ENCODE data around the gene RNF168. TPM values are rescaled to one million over a fixed set of nuclear protein-coding genes. Genes with fewer than 3 reads are reported as not detected.
"Not testable (repeated sequence)": the region's sequence is repeated elsewhere in the genome, so short reads cannot be mapped to it uniquely, and the experiment has no call there.

The RNF168 gene
- total and polyA plus RNA-seq, 2 of the 4 experiments (the other 2 are of a cell fraction), result 2.5 to 15.2 TPM

GRCh38 chr3:196471551-196471950 is 32.0 kb downstream of the RNF168 start:
- in situ Hi-C loops (cut with MboI; ENCODE audit: low sequenced_read_pairs) (no loop called here), intact Hi-C loops (cut with micrococcal nuclease) (no loop called here), dilution Hi-C loops (cut with HindIII; ENCODE audit: low sequenced_read_pairs, unreplicated experiment) (no loop called here)
- no peak overlapping the region for H3K9ac ChIP-seq (ENCODE audit: low read depth, low read length)
- no peak overlapping the region for H2BK15ac ChIP-seq (ENCODE audit: low read depth, low read length)
- peaks cover 11 to 21% of the 10 kb centered on the region in 2 experiments; a peak in 3 of 4 replicates for H3K79me1 ChIP-seq (ENCODE audit: low read depth in 1 of 2, low read length in 2 of 2)
- H3K56ac ChIP-seq (ENCODE audit: extremely low read depth, insufficient read depth, low read length), result no peak overlapping the region
- no peak overlapping the region for H4K5ac ChIP-seq (ENCODE audit: low read depth, low read length)
- TF ChIP-seq BHLHE40 (IDR thresholded peaks at IDR 0.05; ENCODE audit: low read depth, low read length) (peak; percentile 36; the same call in 1 of the 2 replicates), CTCF (conservative IDR thresholded peaks at IDR 0.05; ENCODE audit: low read depth, low read length) (no peak)
- CTCF ChIA-PET, result no interaction called here
- POLR2A ChIA-PET (ENCODE audit: unreplicated experiment), result interaction anchor here (0.6 kb wide), 1 partner anchor 201 kb away, joined by 5 read pairs; no protein-coding TSS in a partner anchor
- H3K18ac ChIP-seq (ENCODE audit: low read depth, low read length), result no peak overlapping the region
- no peaks in the 10 kb centered on the region for H3K4me1 ChIP-seq (ENCODE audit: control insufficient read depth, insufficient read depth, low read length)
- H3K23ac ChIP-seq (ENCODE audit: low read depth, low read length), result no peak overlapping the region
- no peak overlapping the region for H3K27ac ChIP-seq (ENCODE audit: insufficient read depth, low read length)
- H3K14ac ChIP-seq (replicated peaks; ENCODE audit: low read depth, low read length), result no peak overlapping the region
- no peaks in the 10 kb centered on the region for H3K9me3 ChIP-seq (ENCODE audit: control insufficient read depth, insufficient read depth, low read length)
- no peak overlapping the region for H2AK9ac ChIP-seq (replicated peaks; ENCODE audit: low read depth, low read length, poor library complexity)
- no peak overlapping the region for H4K8ac ChIP-seq (ENCODE audit: low read depth in 2 of 2, low read length in 2 of 2)
- no peak overlapping the region for H2AK5ac ChIP-seq (ENCODE audit: low read depth, low read length)
- no peak overlapping the region for H3K4me2 ChIP-seq (ENCODE audit: low read depth, low read length)
- no peaks in the 10 kb centered on the region for H3K27me3 ChIP-seq (ENCODE audit: control insufficient read depth, insufficient read depth, low read length)
- no peak overlapping the region for H2AFZ ChIP-seq (replicated peaks; ENCODE audit: low read length, poor library complexity)
- ATAC-seq (ENCODE audit: low read depth) (peak; percentile 71), DNase-seq (peak; percentile 73)
- H2BK20ac ChIP-seq (ENCODE audit: low read depth, low read length), result no peak overlapping the region
- no peak overlapping the region for H3K4me3 ChIP-seq (ENCODE audit: insufficient read depth, low read depth, low read length)
- no TSS peak for BruUV-seq (replicated peaks)
- no peak overlapping the region for H4K91ac ChIP-seq (ENCODE audit: insufficient read depth, low read depth, low read length)
- H3K4ac ChIP-seq (ENCODE audit: low read depth, low read length), result no peak overlapping the region
- no CpG with 5 or more reads among the region's 2 CpGs for WGBS, 2 experiments (ENCODE audit: extremely low coverage in 2 of 2, insufficient read length in 1 of 2)
- no peak overlapping the region for H2BK5ac ChIP-seq (ENCODE audit: low read depth, low read length, poor library complexity, severe bottlenecking)
- peaks cover 13% of the 10 kb centered on the region for H3K36me3 ChIP-seq (ENCODE audit: control insufficient read depth, insufficient read depth, low read length)
- H2BK120ac ChIP-seq (ENCODE audit: low read depth, low read length), result no peak overlapping the region
- H3K9me1 ChIP-seq (ENCODE audit: insufficient read depth, low read length), result peaks cover 4% of the 10 kb centered on the region
- no peaks in the 10 kb centered on the region for H4K20me1 ChIP-seq (ENCODE audit: insufficient read depth, low read length)

GRCh38 chr3:196470182-196470581 is 33.4 kb downstream of the RNF168 start:
- H4K5ac ChIP-seq (ENCODE audit: low read depth, low read length); H2AK9ac ChIP-seq (replicated peaks; ENCODE audit: low read depth, low read length, poor library complexity); H2AFZ ChIP-seq (replicated peaks; ENCODE audit: low read length, poor library complexity); H4K20me1 ChIP-seq (ENCODE audit: insufficient read depth, low read length); H3K56ac ChIP-seq (ENCODE audit: extremely low read depth, insufficient read depth, low read length); H3K27ac ChIP-seq (ENCODE audit: insufficient read depth, low read length); H2BK120ac ChIP-seq (ENCODE audit: low read depth, low read length); H3K27me3 ChIP-seq (ENCODE audit: control insufficient read depth, insufficient read depth, low read length); H3K14ac ChIP-seq (replicated peaks; ENCODE audit: low read depth, low read length); ATAC-seq (ENCODE audit: low read depth); H4K91ac ChIP-seq (ENCODE audit: insufficient read depth, low read depth, low read length); H3K9me3 ChIP-seq (ENCODE audit: control insufficient read depth, insufficient read depth, low read length); H2BK15ac ChIP-seq (ENCODE audit: low read depth, low read length); DNase-seq; in situ Hi-C loops (cut with MboI; ENCODE audit: low sequenced_read_pairs); H3K9ac ChIP-seq (ENCODE audit: low read depth, low read length); dilution Hi-C loops (cut with HindIII; ENCODE audit: low sequenced_read_pairs, unreplicated experiment); H3K4me3 ChIP-seq (ENCODE audit: insufficient read depth, low read depth, low read length); POLR2A ChIA-PET (ENCODE audit: unreplicated experiment); H3K18ac ChIP-seq (ENCODE audit: low read depth, low read length); H3K4ac ChIP-seq (ENCODE audit: low read depth, low read length); BruUV-seq (replicated peaks); H3K4me1 ChIP-seq (ENCODE audit: control insufficient read depth, insufficient read depth, low read length); H2BK20ac ChIP-seq (ENCODE audit: low read depth, low read length); CTCF ChIA-PET; intact Hi-C loops (cut with micrococcal nuclease); H2BK5ac ChIP-seq (ENCODE audit: low read depth, low read length, poor library complexity, severe bottlenecking); H3K23ac ChIP-seq (ENCODE audit: low read depth, low read length); H3K9me1 ChIP-seq (ENCODE audit: insufficient read depth, low read length); H4K8ac ChIP-seq (ENCODE audit: low read depth in 2 of 2, low read length in 2 of 2); H3K4me2 ChIP-seq (ENCODE audit: low read depth, low read length); H2AK5ac ChIP-seq (ENCODE audit: low read depth, low read length): not testable (repeated sequence)
- Histone ChIP-seq H3K79me1 (ENCODE audit: low read depth in 1 of 2, low read length in 2 of 2) (peaks cover 11 to 21% of the 10 kb centered on the region in 2 experiments; a peak in 3 of 4 replicates), H3K36me3 (ENCODE audit: control insufficient read depth, insufficient read depth, low read length) (peaks cover 13% of the 10 kb centered on the region)
- WGBS, 2 experiments (ENCODE audit: extremely low coverage in 2 of 2, insufficient read length in 1 of 2), result 94% methylated on average over 2 of the region's 3 CpGs; no CpG with 5 or more reads in 1 of the 2 experiments

All from IMR-90 (cell line).